BLaER1 treated with 17β-estradiol and CSF1 and Interleukin-3, amounts not matched to agents 10 nM and 100 nM (cell line): ENCODE results near the gene PAX7.

ENCODE experiments used
- H3K27ac ChIP-seq, 11 experiments: shearing (Covaris generic); formaldehyde crosslinking; 2 replicates each; pipeline ENCODE4 v1.8.1; 2022
- H3K27me3 ChIP-seq, 11 experiments: shearing (Covaris generic); formaldehyde crosslinking; 2 replicates each; pipeline ENCODE4 v1.8.1; 2022
- H3K36me3 ChIP-seq, 11 experiments: shearing (Covaris generic); formaldehyde crosslinking; 2 replicates each; pipeline ENCODE4 v1.8.1; 2022
- H3K4me1 ChIP-seq, 10 experiments: shearing (Covaris generic); formaldehyde crosslinking; 2 replicates each; pipeline ENCODE4 v1.8.1; 2022
- H3K4me2 ChIP-seq, 11 experiments: shearing (Covaris generic); formaldehyde crosslinking; 2 replicates each; pipeline ENCODE4 v1.8.1; 2022
- H3K4me3 ChIP-seq, 10 experiments: shearing (Covaris generic); formaldehyde crosslinking; 2 replicates each; pipeline ENCODE4 v1.8.1; 2022
- H3K9ac ChIP-seq, 11 experiments: shearing (Covaris generic); formaldehyde crosslinking; 2 replicates each; pipeline ENCODE4 v1.8.1; 2022
- H3K9me3 ChIP-seq, 11 experiments: shearing (Covaris generic); formaldehyde crosslinking; replicated peaks in 1 of 11; 2 replicates each; pipeline ENCODE4 v1.8.1; 2022
- H4K20me1 ChIP-seq, 11 experiments: shearing (Covaris generic); formaldehyde crosslinking; 2 replicates each; pipeline ENCODE4 v1.8.1; 2022
- Cebpa-rat ChIP-seq, 11 experiments: shearing (Covaris generic); IDR thresholded peaks; 2 replicates each; pipeline ENCODE4 v1.8.1; 2022

The PAX7 gene

DNA sequence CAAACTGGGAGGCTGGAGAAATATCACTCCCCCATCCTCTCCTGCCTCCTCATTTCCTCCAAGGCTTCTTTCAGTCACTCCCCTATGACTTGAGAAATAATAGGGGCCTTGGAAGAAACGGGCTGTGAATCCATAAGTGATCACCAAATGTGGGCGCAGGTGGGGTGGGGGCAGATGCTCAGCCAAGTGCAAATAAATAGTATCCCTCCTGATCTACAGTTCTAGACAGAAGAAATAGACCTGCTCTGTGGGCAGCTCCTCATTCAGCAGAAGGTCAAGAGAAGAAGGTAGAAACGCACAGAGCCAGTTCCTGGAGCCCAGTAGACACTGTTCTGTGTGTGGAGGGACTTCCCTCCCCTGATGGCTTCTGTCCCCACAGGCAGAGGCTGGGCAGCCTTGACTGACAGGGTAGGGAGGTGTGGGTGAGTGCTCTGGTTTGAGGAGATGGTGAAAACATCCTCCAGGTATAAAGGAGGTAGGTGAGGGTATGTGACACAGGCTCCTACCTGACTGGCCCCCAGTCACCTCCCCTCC is 17.1 kb downstream of the PAX7 start:
- Histone ChIP-seq H3K4me3 (no peak overlapping the region), H3K27ac (no peak overlapping the region), H3K4me1 (peaks cover 6 to 28% (median 21%) of the 10 kb centered on the region in 10 experiments), H3K4me2 (no peak overlapping the region), H3K27me3 (peaks cover 98 to 100% (median 99%) of the 10 kb centered on the region in 11 experiments), H4K20me1 (peaks cover 0 to 79% (median 55%) of the 10 kb centered on the region in 11 experiments; a peak in 19 of 22 replicates), H3K9ac (no peak overlapping the region), H3K9me3 (peaks cover 0 to 6% (median 0%) of the 10 kb centered on the region in 11 experiments; a peak in 2 of 22 replicates), H3K36me3 (no peaks in the 10 kb centered on the region)
- no peak for TF ChIP-seq Cebpa-rat (IDR thresholded peaks at IDR 0.05)

DNA sequence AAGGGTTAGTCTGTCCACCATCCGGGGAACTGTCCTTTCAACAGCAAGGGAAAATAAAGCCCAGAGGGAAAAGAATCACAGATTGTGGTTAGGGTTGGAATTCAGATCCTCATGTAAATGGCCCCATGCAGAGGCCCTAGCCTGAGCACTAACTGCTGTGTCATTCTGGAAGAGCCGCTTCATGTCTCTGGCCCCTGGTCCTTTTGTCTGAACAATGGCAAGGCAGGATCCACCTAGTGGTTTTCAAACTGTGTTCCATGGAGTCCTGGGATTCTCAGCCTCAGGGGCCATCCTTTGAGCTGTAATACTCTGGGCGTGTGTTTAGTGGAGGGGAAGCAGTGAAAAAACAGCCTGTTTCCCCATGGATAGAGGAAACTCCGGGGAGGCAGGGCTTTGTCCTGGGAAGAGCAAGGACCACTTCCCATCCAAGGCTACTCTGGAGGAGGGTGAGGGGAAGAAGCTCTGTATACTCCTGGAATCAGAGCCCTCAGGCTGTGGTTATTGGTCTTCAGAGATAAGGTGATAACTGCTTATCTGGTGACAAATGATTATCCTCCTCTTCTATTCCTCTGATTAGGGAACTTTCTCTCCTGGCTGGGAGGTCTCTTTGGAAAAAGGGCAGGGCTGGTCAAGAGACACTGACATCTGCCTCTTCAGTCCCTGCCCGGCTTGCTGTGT is 19.2 kb downstream of the PAX7 start:
- H3K27ac ChIP-seq: no peak overlapping the region
- no peak overlapping the region for H3K4me2 ChIP-seq
- peaks cover 0 to 67% (median 36%) of the 10 kb centered on the region in 11 experiments; a peak in 19 of 22 replicates for H4K20me1 ChIP-seq
- no peak overlapping the region for H3K9ac ChIP-seq
- no peaks in the 10 kb centered on the region for H3K36me3 ChIP-seq
- H3K9me3 ChIP-seq: peaks cover 0 to 6% (median 0%) of the 10 kb centered on the region in 11 experiments; a peak in 2 of 22 replicates
- no peak for TF ChIP-seq Cebpa-rat (IDR thresholded peaks at IDR 0.05)
- peaks cover 16 to 42% (median 33%) of the 10 kb centered on the region in 10 experiments for H3K4me1 ChIP-seq
- peaks cover 85 to 96% (median 93%) of the 10 kb centered on the region in 11 experiments for H3K27me3 ChIP-seq
- H3K4me3 ChIP-seq: no peak overlapping the region

DNA sequence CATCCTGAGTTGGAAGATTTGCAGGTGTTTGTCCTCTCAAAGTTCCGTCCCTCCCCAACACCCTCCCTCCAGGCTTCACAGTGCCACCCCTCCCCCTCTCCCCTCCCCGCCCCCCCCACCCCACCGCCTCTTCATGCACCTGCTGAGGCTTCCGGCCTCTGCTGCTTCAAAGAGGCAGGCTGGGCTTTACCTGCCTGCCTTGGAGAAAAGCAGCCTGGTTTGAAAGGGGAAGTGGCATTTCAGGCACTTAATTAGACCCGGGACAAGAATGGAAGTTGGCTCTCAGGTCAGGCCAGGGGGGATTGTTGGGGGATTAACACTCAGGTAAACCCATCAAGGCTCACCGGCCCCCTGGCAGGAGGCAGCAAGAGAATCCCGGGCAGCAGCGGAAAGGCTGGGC is 21.1 kb downstream of the PAX7 start:
- Histone ChIP-seq H3K9ac (no peak overlapping the region), H3K9me3 (peaks cover 0 to 6% (median 0%) of the 10 kb centered on the region in 11 experiments; a peak in 2 of 22 replicates), H3K4me1 (peaks cover 19 to 49% (median 44%) of the 10 kb centered on the region in 10 experiments), H3K27me3 (peaks cover 66 to 87% (median 74%) of the 10 kb centered on the region in 11 experiments), H3K27ac (no peak overlapping the region), H4K20me1 (peaks cover 0 to 48% (median 21%) of the 10 kb centered on the region in 11 experiments; a peak in 15 of 22 replicates), H3K4me3 (no peak overlapping the region), H3K4me2 (no peak overlapping the region), H3K36me3 (no peaks in the 10 kb centered on the region)
- no peak for TF ChIP-seq Cebpa-rat (IDR thresholded peaks at IDR 0.05)

DNA sequence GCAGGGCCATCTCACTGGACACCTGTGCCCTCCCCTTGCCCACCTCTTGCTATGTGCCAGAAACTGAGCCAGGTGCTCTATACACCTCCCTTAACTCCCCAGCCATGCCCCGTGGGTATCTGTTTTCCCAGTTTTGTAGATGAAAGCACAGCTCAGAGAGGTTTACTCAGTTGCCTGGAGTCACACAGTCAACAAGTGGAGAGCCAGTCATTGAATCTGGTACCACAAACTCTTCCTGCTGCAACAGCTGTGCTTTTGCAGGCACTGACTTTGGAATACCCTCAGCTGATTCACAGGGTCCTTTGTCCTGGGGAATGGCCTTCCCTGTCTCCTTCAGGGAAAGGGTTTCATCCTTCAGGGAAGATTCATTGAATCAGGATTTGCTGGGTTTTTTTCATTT is 22.1 kb downstream of the PAX7 start:
- H3K4me2 ChIP-seq: peak overlapping the region in 10 of 11 experiments; percentile 28 to 85 (median 77); a peak in 21 of 22 replicates
- H3K27ac ChIP-seq: no peak overlapping the region
- no peak overlapping the region for H3K4me3 ChIP-seq
- no peak for TF ChIP-seq Cebpa-rat (IDR thresholded peaks at IDR 0.05)
- no peak overlapping the region for H3K9ac ChIP-seq
- H3K27me3 ChIP-seq: peaks cover 56 to 82% (median 63%) of the 10 kb centered on the region in 11 experiments
- H3K4me1 ChIP-seq: peaks cover 19 to 60% (median 55%) of the 10 kb centered on the region in 10 experiments
- H4K20me1 ChIP-seq: peaks cover 0 to 48% (median 19%) of the 10 kb centered on the region in 11 experiments; a peak in 13 of 22 replicates
- no peaks in the 10 kb centered on the region for H3K36me3 ChIP-seq
- peaks cover 0 to 6% (median 0%) of the 10 kb centered on the region in 11 experiments; a peak in 2 of 22 replicates for H3K9me3 ChIP-seq

DNA sequence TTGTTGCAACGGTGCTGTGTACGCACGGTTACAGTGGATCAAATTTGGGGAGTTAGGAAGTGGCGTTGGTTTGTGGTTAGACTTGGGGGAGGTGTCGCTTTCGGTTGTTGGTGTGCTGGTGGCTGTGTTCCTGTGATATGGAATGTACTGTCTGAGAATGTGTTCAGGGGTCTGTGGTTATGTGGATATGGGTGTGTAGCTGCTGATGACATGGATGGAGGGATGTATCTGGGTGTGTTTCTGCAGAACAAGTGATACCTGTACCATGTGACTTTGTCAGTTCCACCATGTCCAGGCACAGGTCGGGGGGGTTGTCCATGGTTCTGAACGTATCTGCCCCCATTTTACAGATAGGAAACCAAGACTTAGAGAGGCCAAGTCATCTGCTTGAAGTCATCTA is 22.7 kb downstream of the PAX7 start:
- TF ChIP-seq Cebpa-rat (IDR thresholded peaks at IDR 0.05): no peak
- Histone ChIP-seq H3K9me3 (peaks cover 0 to 5% (median 0%) of the 10 kb centered on the region in 11 experiments; a peak in 2 of 22 replicates), H3K36me3 (no peaks in the 10 kb centered on the region), H3K4me1 (peaks cover 19 to 61% (median 55%) of the 10 kb centered on the region in 10 experiments), H3K27me3 (peaks cover 50 to 77% (median 57%) of the 10 kb centered on the region in 11 experiments), H4K20me1 (peaks cover 0 to 46% (median 16%) of the 10 kb centered on the region in 11 experiments; a peak in 13 of 22 replicates), H3K4me3 (no peak overlapping the region), H3K4me2 (peak overlapping the region; percentile 28 to 85 (median 75); a peak in 21 of 22 replicates), H3K9ac (no peak overlapping the region), H3K27ac (no peak overlapping the region)

DNA sequence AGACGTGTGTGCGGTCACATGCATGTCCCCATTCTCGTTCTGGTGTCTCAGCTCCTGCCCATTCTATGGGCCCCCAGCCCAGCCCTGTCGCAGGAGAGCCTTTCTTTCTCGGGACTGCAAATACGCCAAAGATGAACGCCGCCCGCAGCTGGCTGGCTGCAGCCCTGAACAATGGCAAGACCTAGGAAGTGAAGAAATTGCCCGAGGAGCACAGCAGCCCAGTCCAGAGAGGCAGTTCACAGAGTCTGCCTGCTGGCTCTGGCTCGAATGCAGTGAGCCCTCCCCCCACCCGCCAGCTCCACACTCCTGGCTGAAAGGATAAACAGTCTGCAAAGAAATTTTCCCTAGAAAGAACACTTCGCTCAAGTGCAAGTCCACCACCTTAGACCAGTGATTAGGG is 23.3 kb downstream of the PAX7 start:
- Histone ChIP-seq H3K27ac (no peak overlapping the region), H3K4me2 (peak overlapping the region in 9 of 11 experiments; percentile 68 to 85 (median 79); a peak in 18 of 22 replicates), H3K9ac (no peak overlapping the region), H3K27me3 (peaks cover 44 to 71% (median 52%) of the 10 kb centered on the region in 11 experiments), H3K9me3 (no peaks in the 10 kb centered on the region), H3K4me1 (peaks cover 19 to 61% (median 55%) of the 10 kb centered on the region in 10 experiments), H3K4me3 (no peak overlapping the region), H3K36me3 (no peaks in the 10 kb centered on the region), H4K20me1 (peaks cover 0 to 41% (median 11%) of the 10 kb centered on the region in 11 experiments; a peak in 13 of 22 replicates)
- no peak for TF ChIP-seq Cebpa-rat (IDR thresholded peaks at IDR 0.05)

DNA sequence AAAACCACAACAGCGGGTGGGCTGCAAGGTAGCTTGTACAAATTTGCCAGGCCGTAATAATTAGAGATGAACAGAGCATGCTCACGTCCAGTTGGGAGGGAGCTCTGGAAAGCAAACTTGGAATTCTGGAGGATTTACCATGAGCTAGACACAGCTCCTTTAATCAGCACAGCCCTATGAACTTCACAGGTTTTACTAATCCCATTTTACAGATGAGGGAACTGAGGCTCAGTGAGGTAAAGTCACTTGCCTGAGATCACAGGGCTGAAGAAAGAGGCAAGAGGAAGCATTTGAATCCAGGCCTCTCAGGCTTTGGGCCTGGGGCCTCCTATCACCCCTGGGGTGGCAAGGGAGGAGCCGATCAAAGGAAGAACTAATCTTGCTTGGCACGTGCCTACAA is 24.0 kb downstream of the PAX7 start:
- Histone ChIP-seq H3K27ac (no peak overlapping the region), H3K9ac (no peak overlapping the region), H3K27me3 (peaks cover 38 to 64% (median 45%) of the 10 kb centered on the region in 11 experiments), H3K4me3 (no peak overlapping the region), H3K4me2 (peak overlapping the region in 9 of 11 experiments; percentile 68 to 85 (median 79); a peak in 17 of 22 replicates), H4K20me1 (peaks cover 0 to 42% (median 9%) of the 10 kb centered on the region in 11 experiments; a peak in 9 of 22 replicates), H3K9me3 (no peaks in the 10 kb centered on the region), H3K4me1 (peaks cover 19 to 61% (median 55%) of the 10 kb centered on the region in 10 experiments), H3K36me3 (no peaks in the 10 kb centered on the region)
- TF ChIP-seq Cebpa-rat (IDR thresholded peaks at IDR 0.05): no peak

DNA sequence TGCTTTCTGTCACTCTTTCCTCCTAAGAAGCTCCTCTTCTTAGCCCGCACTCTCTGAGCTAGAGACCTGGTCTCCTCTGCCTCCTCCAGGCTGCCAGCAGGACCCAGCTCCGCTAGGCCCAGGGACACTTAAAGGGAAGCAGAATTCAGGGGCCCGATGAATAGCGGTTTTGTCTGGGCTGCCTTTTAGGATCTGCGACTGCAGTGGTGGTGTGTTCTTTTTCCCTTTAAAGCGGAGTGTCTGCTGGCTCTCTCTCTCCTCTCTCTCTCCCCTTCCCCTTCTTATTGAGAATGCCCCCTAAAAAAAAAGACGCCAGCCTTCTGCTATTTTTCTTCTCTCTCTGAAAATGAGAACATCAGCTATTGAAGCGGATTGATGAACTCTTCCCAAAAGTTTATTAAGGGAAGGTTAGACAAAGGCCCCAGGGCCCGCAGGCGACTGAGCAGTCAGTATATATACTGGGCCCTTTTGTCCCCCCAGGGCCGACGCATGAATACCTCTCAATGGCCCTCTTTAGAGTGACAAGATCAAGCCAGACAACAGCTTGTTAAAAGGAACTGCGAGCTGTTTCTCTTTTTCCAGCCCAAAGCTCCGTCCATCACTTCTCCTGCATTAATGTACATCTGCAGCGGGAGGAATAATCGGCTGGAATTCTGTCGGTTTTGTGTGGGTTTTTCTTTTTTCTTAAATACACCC is 27.0 kb downstream of the PAX7 start:
- no peak for TF ChIP-seq Cebpa-rat (IDR thresholded peaks at IDR 0.05)
- H3K9me3 ChIP-seq: no peaks in the 10 kb centered on the region
- H3K4me1 ChIP-seq: peaks cover 18 to 66% (median 57%) of the 10 kb centered on the region in 10 experiments
- peak overlapping the region in 3 of 11 experiments; percentile 26 to 41 (median 33); a peak in 4 of 22 replicates for H3K9ac ChIP-seq
- no peaks in the 10 kb centered on the region for H3K36me3 ChIP-seq
- peaks cover 0 to 30% (median 0%) of the 10 kb centered on the region in 11 experiments; a peak in 7 of 22 replicates for H4K20me1 ChIP-seq
- H3K4me3 ChIP-seq: no peak overlapping the region
- H3K27me3 ChIP-seq: peaks cover 8 to 35% (median 15%) of the 10 kb centered on the region in 11 experiments
- peak overlapping the region in 7 of 11 experiments; percentile 24 to 85 (median 74); a peak in 11 of 22 replicates for H3K4me2 ChIP-seq
- no peak overlapping the region for H3K27ac ChIP-seq
